Activated CD8-positive, alpha-beta memory T cell treated with anti-CD3 and anti-CD28 coated beads, Interleukin-2, amount 50 U/mL, for 4 hours (primary cell): Measurements from ENCODE around the gene ARHGEF7.
"Not testable (repeated sequence)": the region's sequence is repeated elsewhere in the genome, so short reads cannot be mapped to it uniquely, and the experiment has no call there.

Source experiments
- DNase-seq: peaks from one replicate; pipeline ENCODE4 v3.0.0-alpha.2; 2020

Gene ARHGEF7

GRCh38 chr13:111175372-111175771, 60.3 kb downstream of the ARHGEF7 start:
- no peak for DNase-seq

GRCh38 chr13:111175935-111176334, 60.8 kb downstream of the ARHGEF7 start:
- no peak for DNase-seq

- no peak for DNase-seq
These were observed 61.3 kb downstream of the ARHGEF7 start for GRCh38 chr13:111176421-111176820.

GRCh38 chr13:111177081-111177711, 62.1 kb downstream of the ARHGEF7 start:
- DNase-seq, result no peak

GRCh38 chr13:111177921-111178320, 62.8 kb downstream of the ARHGEF7 start:
- DNase-seq, result no peak

GRCh38 chr13:111178402-111178801, 63.3 kb downstream of the ARHGEF7 start:
- DNase-seq, result no peak

- DNase-seq, result no peak
These were observed 65.0 kb downstream of the ARHGEF7 start for GRCh38 chr13:111179908-111180760.

- DNase-seq, result no peak
These were observed 66.9 kb downstream of the ARHGEF7 start for GRCh38 chr13:111181977-111182376.

GRCh38 chr13:111183087-111183645, 68.1 kb downstream of the ARHGEF7 start:
- no peak for DNase-seq

GRCh38 chr13:111183959-111184358, 68.8 kb downstream of the ARHGEF7 start:
- DNase-seq, result no peak

GRCh38 chr13:111184458-111185401, 69.6 kb downstream of the ARHGEF7 start:
- peak; percentile 38 for DNase-seq

GRCh38 chr13:111186305-111186935, 71.3 kb downstream of the ARHGEF7 start:
- DNase-seq, result no peak

- no peak for DNase-seq
These were observed 72.9 kb downstream of the ARHGEF7 start for GRCh38 chr13:111187960-111188541.

- DNase-seq, result peak; percentile 63
These were observed 74.0 kb downstream of the ARHGEF7 start for GRCh38 chr13:111189064-111189505.

- DNase-seq, result not testable (repeated sequence)
These were observed 74.4 kb downstream of the ARHGEF7 start for GRCh38 chr13:111189516-111189915.

- DNase-seq, result not testable (repeated sequence)
These were observed 78.1 kb downstream of the ARHGEF7 start for GRCh38 chr13:111193223-111193622.

GRCh38 chr13:111194651-111195050, 79.5 kb downstream of the ARHGEF7 start:
- DNase-seq, result not testable (repeated sequence)

GRCh38 chr13:111198732-111199378, 83.7 kb downstream of the ARHGEF7 start:
- not testable (repeated sequence) for DNase-seq

- DNase-seq, result no peak
These were observed 86.3 kb downstream of the ARHGEF7 start for GRCh38 chr13:111201304-111201940.

- DNase-seq, result no peak
These were observed 87.1 kb downstream of the ARHGEF7 start for GRCh38 chr13:111202156-111202621.

GRCh38 chr13:111202745-111203144, 87.6 kb downstream of the ARHGEF7 start:
- DNase-seq, result no peak
